T47D (cell line): ENCODE data around the gene CNN1.

Experiments
- DNase-seq, 2 experiments: peaks; one replicate each; pipeline versions ENCODE4 v3.0.0 to v3.0.0-alpha.2; 2011 to 2012; ENCODE audit warnings: low read depth in 1 of 2, low spot score in 1 of 2
- JUND ChIP-seq: IDR thresholded peaks from 2 replicates; pipeline ENCODE4 v1.6.1; 2012; ENCODE audit warnings: low read depth
- in situ Hi-C: cut with HindIII; loops from 2 replicates; pipeline ENCODE4 v1.10.0; 2016; ENCODE audit warnings: low sequenced_read_pairs, low pct_unique_long_range_greater_than_20kb

CNN1 gene

DNA sequence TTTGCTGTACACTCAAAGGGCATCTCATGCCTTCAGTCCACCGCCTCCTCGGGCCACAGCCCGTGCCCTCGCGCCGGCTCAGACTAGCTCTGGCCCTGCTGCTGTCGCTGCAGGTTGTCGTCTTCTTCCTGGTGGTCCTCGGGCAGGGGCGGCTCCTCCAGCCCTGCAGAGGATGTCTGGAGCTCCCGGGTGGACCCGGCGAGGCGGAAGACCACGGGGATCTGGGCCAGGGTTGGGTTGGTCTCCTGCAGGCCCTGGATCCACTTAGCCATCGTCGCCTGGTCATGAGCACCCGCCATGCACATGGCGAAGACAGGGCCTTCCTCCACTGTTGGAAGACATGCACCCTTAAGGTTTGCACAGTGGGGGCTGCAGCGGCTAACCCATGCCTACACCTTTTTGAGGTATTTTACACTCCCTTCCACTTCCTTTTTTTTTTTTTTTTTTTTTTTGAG is 32.5 kb upstream of the CNN1 start:
- DNase-seq = no peak
- TF ChIP-seq JUND = no peak
- in situ Hi-C loops = no loop called here

DNA sequence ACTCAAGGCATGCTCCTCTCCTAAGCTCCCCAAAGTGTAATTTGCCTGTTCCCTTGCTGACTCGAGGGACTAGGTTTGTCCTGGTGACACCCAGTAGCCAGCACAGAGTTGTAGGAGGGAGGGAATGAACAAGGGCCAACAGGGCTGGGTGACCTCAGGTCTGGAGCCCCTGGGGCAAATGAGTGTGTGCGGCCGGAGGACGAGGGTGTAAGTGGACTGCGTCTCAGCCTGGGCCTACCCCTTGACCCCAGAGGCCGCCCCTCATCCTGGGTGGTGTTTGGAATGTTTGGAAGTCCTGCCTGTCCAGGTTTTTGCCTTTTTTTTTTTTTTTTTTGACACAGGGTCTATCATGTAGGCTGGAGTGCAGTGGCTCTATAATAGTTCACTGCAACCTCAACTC is 31.7 kb upstream of the CNN1 start:
- no peak for TF ChIP-seq JUND
- no peak for DNase-seq
- in situ Hi-C loops = no loop called here

DNA sequence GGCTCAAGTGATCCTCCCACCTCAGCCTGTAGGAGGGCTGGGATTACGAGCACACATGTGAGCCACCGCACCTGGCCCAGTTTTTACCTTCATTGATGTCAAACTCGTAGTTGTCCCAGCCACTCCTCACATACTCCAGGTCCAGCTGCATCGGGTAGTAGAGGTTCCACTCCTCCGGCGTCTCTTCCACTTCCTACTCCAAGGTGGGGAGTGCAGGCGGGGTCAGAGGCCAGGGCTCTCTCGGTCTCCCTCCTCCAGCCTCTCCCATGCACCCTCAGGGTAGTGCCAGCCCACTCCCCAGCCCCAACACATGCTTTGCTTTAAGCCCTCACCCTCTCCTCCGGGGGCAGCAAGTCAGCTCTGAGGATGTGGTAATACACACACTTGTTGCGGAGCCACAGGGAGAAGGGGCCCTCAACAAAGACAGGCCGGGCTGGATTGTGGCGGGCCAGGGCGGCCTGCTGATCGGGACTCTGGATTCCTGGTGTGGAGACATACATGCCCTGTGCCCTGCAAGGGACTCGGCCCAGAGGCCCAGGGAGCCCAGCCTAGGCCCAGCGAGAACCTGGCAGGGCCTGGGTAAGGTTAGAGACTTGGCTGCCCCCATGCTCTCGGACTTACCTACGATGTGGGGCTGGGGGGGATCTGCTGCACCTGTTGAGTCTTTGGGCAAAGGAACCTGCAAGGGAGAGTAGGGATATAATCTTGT is 31.1 kb upstream of the CNN1 start:
- in situ Hi-C loops = no loop called here
- no peak for TF ChIP-seq JUND
- DNase-seq = no peak

DNA sequence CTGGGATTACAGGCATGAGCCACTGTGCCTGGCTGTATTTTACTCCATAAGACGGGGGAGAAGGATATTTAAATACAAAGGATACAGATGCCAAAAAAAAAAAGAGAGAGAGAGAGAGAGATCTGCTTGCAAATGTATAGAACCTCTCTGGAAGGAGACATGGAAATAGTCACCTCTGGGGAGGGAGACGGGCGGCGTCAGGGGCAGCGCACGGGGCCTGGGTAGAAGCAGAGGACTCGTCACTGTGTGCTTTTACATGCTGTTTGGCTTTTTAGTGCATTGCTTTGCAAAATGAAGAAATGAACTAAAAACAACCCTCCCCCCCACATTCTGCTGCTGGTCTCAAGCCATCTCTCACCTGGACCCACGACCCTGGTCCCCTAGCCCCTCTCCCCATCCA is 28.2 kb upstream of the CNN1 start:
- in situ Hi-C loops = no loop called here
- no peak for DNase-seq
- no peak for TF ChIP-seq JUND

DNA sequence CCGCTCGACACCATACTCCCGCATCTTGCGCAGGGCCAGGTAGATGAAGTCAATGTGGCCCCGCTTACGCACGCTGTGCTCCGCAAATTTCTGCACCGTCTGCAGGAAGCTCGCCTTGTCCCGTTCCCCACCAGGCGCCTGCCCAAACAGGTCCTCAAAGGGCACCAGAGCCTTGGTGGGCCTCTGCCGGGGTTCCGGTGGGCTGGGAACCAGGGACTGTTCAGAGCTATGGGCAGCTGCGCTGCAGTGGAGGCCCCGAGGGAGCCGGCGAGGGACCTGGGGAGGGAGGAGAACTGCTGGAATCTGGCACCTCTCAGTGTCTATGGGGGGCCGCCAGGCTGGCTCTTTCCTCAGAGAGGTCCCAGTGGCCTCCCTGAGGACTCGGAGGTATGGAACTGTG is 24.7 kb upstream of the CNN1 start:
- in situ Hi-C loops = no loop called here
- no peak for TF ChIP-seq JUND

DNA sequence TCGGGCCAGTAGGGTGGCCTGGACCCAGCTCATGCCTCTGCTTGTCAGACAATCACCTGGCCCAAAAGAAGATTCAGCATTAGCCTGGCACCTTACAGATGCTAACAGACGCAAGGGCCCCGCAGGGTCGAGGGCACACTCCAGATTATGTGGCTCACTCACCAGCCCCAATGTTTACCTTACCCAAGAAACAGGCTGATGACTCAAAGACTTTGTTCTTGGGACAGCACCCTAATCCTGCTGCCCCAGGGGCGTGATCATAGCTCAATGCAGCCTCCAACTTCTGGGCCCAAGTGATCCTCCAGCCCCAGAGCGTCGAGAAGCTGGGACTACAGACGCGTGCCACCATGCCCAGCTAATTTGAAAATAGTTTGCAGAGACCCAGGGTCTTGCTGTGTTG is 19.5 kb upstream of the CNN1 start:
- in situ Hi-C loops = no loop called here
- TF ChIP-seq JUND = no peak
- no peak for DNase-seq

More for the DNA sequence above, 24.7 kb upstream of the CNN1 start:
- no peak for DNase-seq

DNA sequence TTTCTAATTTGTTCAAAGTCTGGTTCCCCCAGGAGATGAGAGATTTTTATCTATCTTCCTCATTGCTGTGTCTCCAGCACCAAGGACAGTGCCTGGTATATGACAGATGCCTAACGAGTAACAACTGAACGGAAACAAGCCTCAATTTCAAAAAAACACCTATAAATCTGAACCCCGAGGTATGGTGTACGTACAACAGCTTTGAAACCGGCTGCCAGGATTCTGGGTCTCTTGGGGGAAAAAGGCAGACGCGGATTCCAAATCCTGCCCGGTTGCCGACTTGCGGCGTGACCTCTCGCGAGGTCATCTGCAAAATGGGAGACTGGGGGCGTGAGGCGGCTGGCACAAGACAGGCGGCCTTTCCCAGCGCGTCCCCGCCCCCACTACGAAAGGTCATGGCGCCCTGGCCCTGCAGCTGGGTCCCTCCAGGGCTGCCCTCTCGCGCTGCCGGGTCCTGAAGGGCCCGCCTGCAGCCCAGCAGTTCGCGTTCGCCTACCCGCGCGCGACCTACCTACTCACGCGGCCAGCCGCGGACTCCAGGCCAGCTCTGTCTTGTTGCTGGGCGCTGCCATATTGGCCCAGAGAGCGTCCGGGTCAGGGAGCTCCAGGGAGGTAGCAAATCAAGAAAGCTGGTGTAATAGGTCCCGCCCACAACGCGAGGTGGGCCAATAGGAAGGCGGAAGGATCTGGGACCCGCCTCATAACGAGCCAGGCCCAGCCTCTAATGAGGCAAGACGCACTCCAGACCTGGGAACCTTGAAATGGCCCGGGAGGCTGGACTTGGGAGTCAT is 9.9 kb upstream of the CNN1 start, which contains the start of gene ECSIT:
ECSIT (minus strand) TSS at position 584 of the 791 bp plus-strand sequence. CDS start 9,964 bp downstream, outside the sequence.
- peak; percentile 87 to 98 for DNase-seq
- no peak for TF ChIP-seq JUND
- in situ Hi-C loops = no loop called here

DNA sequence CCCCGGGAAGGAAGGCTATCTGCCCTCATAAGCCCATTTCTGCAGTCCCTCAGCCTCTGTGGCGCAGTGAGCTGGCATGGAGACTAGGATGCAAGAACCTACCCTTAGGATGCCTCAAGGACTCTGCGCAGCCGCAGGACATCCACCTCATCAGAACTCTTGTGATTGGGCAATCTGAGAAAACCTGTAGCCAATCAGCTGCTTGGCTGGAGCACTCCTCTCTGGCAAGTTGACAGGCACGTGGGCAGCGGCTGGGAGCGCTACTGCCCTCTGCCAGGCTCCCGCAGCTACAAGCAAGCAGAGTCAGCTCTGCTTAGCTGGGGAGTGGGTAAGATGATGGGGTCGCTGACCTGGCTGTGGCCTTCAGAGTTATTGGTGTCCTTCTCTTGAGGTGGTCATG is 8.2 kb upstream of the CNN1 start:
- DNase-seq = peak; percentile 80 to 97
- in situ Hi-C loops = no loop called here
- no peak for TF ChIP-seq JUND

DNA sequence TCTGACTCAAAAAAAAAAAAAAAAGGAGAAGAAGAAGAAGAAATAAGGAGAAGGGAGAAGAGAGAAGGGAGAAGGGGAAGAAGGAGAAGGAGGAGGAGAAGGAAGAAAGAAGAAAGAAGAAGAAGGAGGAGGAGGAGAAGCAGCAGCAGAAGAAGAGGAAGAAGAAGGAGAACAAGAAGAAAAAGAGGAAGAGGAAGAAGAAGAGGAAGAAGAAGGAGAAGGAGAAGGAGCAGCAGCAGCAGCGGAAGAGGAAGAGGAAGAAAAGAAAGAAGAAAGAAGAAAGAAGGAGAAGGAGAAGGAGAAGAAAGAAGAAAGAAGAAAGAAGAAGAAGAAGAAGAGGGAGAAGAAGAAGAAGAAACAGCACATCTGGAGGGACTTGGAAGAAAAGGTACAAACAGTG is 4.1 kb upstream of the CNN1 start:
- DNase-seq = no peak
- TF ChIP-seq JUND = no peak
- in situ Hi-C loops = no loop called here

DNA sequence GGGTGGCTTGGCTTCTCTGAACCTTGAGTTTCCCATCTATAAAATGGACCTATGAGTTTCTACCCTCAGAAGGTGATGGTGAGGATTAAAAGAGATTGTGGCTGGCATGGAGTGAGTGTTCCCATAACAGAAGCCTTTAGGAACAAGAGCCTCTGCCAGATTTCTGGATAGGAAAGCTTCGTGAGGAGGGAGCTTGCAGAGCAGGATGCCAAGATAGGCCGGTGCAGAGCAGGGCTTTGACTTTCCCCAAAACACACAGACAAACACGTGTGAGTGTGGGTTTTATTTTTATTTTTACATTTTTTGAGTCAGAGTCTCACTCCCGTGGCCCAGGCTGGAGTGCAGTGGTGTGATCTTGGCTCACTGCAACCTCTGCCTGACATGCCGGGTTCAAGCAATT is 3.7 kb upstream of the CNN1 start:
- TF ChIP-seq JUND = no peak
- in situ Hi-C loops = no loop called here

DNA sequence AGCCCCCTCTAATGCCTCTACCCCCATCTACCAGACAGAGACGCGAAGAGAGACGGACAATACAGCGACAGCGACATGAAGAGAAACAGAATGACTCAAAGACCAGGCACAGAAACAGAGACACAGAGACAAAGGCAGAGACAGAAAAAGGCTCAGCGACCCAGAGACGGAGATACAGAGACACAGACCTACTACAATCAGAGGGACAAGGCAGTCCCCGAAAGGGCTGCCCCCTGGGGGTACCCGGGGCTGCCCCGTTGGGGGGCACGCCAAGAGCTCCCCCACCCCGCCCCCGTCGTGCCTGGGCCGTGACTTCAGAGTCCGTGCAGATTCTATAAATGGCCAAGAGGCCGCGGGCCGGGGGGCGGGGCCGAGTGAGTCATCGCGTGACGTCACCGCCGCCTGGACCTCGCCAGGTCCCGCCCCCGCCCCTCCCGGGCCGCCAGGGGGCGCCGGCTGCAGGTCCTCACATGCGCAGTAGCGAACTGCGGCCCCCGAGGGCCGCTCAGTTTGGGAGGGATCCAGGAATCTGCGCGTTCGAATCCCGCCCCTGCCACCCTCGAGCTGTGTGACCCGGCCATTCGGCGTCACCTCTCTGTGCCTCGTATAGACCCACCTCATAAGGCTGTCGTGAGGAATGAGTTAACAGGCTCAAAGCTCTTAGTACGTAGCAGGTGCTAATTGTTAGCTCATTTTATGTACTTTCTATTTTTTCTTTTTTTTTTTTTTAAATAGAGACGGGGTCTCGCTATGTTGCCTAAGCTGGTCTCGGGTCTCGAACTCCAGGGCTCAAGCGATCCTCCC is 2.7 kb upstream of the CNN1 start:
- in situ Hi-C loops = no loop called here
- peak; percentile 75 to 89 for DNase-seq
- no peak for TF ChIP-seq JUND

More for the DNA sequence above, 3.7 kb upstream of the CNN1 start:
- no peak for DNase-seq

DNA sequence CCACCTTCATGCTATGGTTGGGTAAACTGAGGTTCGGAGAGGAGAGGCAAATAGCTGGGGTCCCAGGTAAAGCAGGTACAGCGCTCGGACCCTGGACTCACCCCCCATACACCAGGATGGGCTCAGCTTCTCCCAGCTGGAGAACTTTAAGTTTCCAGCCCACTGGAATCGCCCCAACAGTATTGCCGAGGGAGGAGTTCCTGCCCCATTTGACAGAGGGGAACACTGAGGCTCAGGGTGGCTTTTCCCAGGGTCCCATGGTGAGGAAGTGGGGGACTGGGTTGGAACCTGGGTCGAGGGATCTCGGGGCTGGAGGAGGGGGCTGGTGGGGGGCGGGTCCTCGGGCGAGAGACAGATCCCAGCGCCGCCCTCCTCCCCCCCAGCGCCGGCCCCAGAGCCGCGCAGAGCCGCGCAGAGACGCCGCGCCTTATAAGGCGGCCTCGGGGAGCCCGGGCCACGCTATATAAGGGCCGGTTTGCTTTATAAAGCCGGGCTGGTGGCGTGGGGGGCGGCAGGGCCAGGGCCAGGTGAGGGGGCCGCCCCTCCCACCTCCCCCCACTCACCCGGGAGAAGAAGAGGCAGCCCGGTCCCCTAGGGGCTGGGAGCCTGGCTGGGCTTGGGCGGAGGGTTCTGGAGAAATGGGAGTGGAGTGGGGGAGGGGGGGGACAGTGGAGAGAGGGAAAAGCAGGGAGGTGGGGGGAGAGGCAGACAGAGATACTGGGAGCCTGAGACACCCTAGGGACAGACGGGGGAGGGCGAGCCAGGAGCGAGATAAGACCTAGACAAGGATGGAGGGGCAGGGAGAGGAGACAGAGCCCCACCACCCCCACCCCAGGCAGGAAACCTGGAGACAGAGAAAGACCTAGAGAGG is 1.1 kb downstream of the CNN1 start:
- in situ Hi-C loops = no loop called here
- DNase-seq = no peak
- no peak for TF ChIP-seq JUND
